RWPE2 (cell line): ENCODE results near the gene TFF1.

Experiments
- ATAC-seq: fragments of 200-7000 bp; cut with Tn5 transposase; 3 replicates; pipeline ENCODE4 v1.9.1; 2021; ENCODE audit warnings: low read depth
- DNase-seq: peaks from one replicate; pipeline ENCODE4 v3.0.0-alpha.2; 2020; ENCODE audit warnings: low spot score
- H3K27ac ChIP-seq: fragments of 450-650 bp; 2 replicates; pipeline ENCODE4 v1.5.1; 2017; ENCODE audit warnings: mild to moderate bottlenecking; ENCODE audit not compliant: poor library complexity, severe bottlenecking
- H3K27me3 ChIP-seq: fragments of 250-450 bp; sonication (Bioruptor Pico); 2 replicates; pipeline ENCODE4 v1.5.1; 2021; ENCODE audit warnings: mild to moderate bottlenecking, moderate library complexity; ENCODE audit not compliant: insufficient read depth, poor library complexity, severe bottlenecking
- H3K36me3 ChIP-seq: fragments of 250-450 bp; sonication (Bioruptor Pico); 2 replicates; pipeline ENCODE4 v1.5.1; 2020; ENCODE audit warnings: low read depth, mild to moderate bottlenecking, moderate library complexity
- H3K4me1 ChIP-seq: fragments of 250-450 bp; sonication (Bioruptor Pico); 2 replicates; pipeline ENCODE4 v1.5.1; 2021; ENCODE audit warnings: mild to moderate bottlenecking, moderate library complexity; ENCODE audit not compliant: insufficient read depth, poor library complexity, severe bottlenecking
- H3K4me3 ChIP-seq: fragments of 250-450 bp; sonication (Bioruptor Pico); 2 replicates; pipeline ENCODE4 v1.5.1; 2021; ENCODE audit warnings: mild to moderate bottlenecking, moderate library complexity; ENCODE audit not compliant: severe bottlenecking
- H3K9me3 ChIP-seq: fragments of 250-450 bp; sonication (Bioruptor Pico); 2 replicates; pipeline ENCODE4 v1.5.1; 2021; ENCODE audit warnings: mild to moderate bottlenecking, moderate library complexity; ENCODE audit not compliant: severe bottlenecking
- TF ChIP-seq, protein P1 (sequence below): fragments of 450-650 bp; IDR thresholded peaks from one replicate; pipeline ENCODE4 v1.5.1; 2017; ENCODE audit warnings: mild to moderate bottlenecking, moderate library complexity; ENCODE audit not compliant: poor library complexity, severe bottlenecking

Gene TFF1

DNA sequence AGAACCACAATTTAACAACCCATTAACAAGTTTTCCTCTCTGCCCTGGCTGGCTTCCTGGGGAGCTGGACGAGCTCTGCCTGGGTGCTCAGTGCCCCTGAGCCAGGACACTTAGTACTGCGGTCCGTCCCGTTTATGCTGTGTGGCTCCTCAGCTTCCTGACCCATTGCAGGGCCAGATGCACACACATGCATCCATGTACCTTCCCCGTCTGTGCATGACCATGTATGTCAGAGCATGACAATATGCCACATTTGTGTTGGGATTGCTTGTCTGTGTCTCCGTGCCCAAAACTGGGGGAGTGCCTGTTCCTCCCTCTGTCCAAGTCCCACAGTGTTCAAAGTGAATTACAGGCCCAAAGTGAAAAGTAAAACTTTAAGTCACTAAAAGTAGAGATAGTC, 41.4 kb downstream of the TFF1 start:
- DNase-seq (no peak), ATAC-seq (no peak)
- no peak overlapping the region for H3K4me3 ChIP-seq
- H3K27ac ChIP-seq = no peak overlapping the region
- no peaks in the 10 kb centered on the region for H3K4me1 ChIP-seq
- H3K27me3 ChIP-seq = peaks cover 7% of the 10 kb centered on the region
- H3K9me3 ChIP-seq = no peaks in the 10 kb centered on the region
- H3K36me3 ChIP-seq = no peaks in the 10 kb centered on the region
- TF ChIP-seq, protein P1, sequence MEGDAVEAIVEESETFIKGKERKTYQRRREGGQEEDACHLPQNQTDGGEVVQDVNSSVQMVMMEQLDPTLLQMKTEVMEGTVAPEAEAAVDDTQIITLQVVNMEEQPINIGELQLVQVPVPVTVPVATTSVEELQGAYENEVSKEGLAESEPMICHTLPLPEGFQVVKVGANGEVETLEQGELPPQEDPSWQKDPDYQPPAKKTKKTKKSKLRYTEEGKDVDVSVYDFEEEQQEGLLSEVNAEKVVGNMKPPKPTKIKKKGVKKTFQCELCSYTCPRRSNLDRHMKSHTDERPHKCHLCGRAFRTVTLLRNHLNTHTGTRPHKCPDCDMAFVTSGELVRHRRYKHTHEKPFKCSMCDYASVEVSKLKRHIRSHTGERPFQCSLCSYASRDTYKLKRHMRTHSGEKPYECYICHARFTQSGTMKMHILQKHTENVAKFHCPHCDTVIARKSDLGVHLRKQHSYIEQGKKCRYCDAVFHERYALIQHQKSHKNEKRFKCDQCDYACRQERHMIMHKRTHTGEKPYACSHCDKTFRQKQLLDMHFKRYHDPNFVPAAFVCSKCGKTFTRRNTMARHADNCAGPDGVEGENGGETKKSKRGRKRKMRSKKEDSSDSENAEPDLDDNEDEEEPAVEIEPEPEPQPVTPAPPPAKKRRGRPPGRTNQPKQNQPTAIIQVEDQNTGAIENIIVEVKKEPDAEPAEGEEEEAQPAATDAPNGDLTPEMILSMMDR = no peak

GRCh38 chr21:42321845-42322244, 44.5 kb downstream of the TFF1 start:
- DNase-seq (no peak), ATAC-seq (no peak)
- Histone ChIP-seq H3K27ac (no peak overlapping the region), H3K4me3 (no peak overlapping the region), H3K36me3 (no peaks in the 10 kb centered on the region), H3K27me3 (no peaks in the 10 kb centered on the region), H3K4me1 (no peaks in the 10 kb centered on the region), H3K9me3 (no peaks in the 10 kb centered on the region)
- TF ChIP-seq, protein P1 = no peak

- H3K9me3 ChIP-seq = no peaks in the 10 kb centered on the region
- H3K27me3 ChIP-seq = no peaks in the 10 kb centered on the region
- no peaks in the 10 kb centered on the region for H3K36me3 ChIP-seq
- TF ChIP-seq, protein P1 = no peak
- ATAC-seq = no peak
- no peak for DNase-seq
- no peaks in the 10 kb centered on the region for H3K4me1 ChIP-seq
- H3K27ac ChIP-seq = no peak overlapping the region
- no peak overlapping the region for H3K4me3 ChIP-seq
Observed at GRCh38 chr21:42321231-42321630, 45.1 kb downstream of the TFF1 start.

- Histone ChIP-seq H3K4me1 (no peaks in the 10 kb centered on the region), H3K27ac (no peak overlapping the region), H3K9me3 (no peaks in the 10 kb centered on the region), H3K36me3 (no peaks in the 10 kb centered on the region), H3K27me3 (no peaks in the 10 kb centered on the region), H3K4me3 (no peak overlapping the region)
- DNase-seq = no peak
- ATAC-seq = no peak
- TF ChIP-seq, protein P1 = no peak
Observed at GRCh38 chr21:42320791-42321190, 45.5 kb downstream of the TFF1 start.

DNA sequence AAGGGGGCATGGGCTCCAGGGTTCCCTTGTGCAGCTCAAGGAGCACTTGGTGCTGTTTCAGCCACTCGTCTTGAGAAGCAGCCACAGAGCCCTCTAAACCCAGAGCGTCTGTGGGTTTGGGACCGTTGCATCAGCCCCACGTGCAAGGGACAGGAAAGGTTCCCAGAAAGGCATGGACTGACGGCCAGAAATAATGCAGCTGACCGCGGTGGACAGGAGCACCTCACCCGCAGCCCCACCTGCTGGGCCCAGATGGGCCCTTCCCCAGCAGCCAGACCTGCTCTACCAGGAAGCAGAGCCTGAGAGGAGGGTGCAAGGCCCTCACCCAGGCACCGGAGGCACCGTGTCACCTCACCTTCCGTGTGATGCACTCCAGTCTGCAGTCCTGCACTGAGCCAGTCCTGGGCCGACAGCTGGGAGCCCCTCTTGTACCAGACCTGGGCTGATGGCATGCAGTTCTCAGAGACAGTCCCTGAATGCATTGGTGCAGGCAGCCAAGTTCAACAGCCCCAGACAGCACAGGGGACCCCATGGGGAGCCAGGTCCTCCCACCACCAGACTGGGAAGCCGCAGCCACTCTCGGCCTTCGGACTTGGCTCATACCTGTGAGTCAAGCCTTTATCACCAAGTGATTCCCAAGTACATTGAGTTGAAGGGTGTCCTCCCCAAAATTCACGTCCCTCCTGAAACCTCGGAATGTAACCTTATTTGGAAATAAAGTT, 46.3 kb downstream of the TFF1 start:
- Histone ChIP-seq H3K36me3 (no peaks in the 10 kb centered on the region), H3K27me3 (no peaks in the 10 kb centered on the region), H3K9me3 (no peaks in the 10 kb centered on the region), H3K4me3 (no peak overlapping the region), H3K27ac (no peak overlapping the region), H3K4me1 (no peaks in the 10 kb centered on the region)
- DNase-seq = no peak
- TF ChIP-seq, protein P1 = no peak
- no peak for ATAC-seq
